ENCODE measurements around the gene EPHB1. TPM values are rescaled to one million over a fixed set of nuclear protein-coding genes. Genes with fewer than 3 reads are reported as not detected.
A peak's percentile ranks its signal among the peaks of the same experiment; 100 is the strongest.

Gene EPHB1
- total RNA-seq, 1 donor from 2014 or later, result 1.9 TPM

- DNase-seq (ENCODE audit: low spot score), result no peak
Measured at GRCh38 chr3:134877788-134878187, 82.7 kb downstream of the EPHB1 start.

GRCh38 chr3:134879990-134880389, 84.9 kb downstream of the EPHB1 start:
- no peak for DNase-seq (ENCODE audit: low spot score)

GRCh38 chr3:134880431-134880830, 85.4 kb downstream of the EPHB1 start:
- DNase-seq (ENCODE audit: low spot score), result peak; percentile 49

- DNase-seq (ENCODE audit: low spot score), result no peak
Measured at GRCh38 chr3:134881305-134881704, 86.2 kb downstream of the EPHB1 start.

- no peak for DNase-seq (ENCODE audit: low spot score)
Measured at GRCh38 chr3:134883697-134884385, 88.8 kb downstream of the EPHB1 start.

GRCh38 chr3:134885877-134886621, 91.0 kb downstream of the EPHB1 start:
- no peak for DNase-seq (ENCODE audit: low spot score)

GRCh38 chr3:134886991-134887390, 91.9 kb downstream of the EPHB1 start:
- no peak for DNase-seq (ENCODE audit: low spot score)

GRCh38 chr3:134887536-134887935, 92.5 kb downstream of the EPHB1 start:
- no peak for DNase-seq (ENCODE audit: low spot score)

- DNase-seq (ENCODE audit: low spot score), result peak; percentile 37
Measured at GRCh38 chr3:134892326-134892725, 97.3 kb downstream of the EPHB1 start.

- peak; percentile 12 for DNase-seq (ENCODE audit: low spot score)
Measured at GRCh38 chr3:134892761-134893160, 97.7 kb downstream of the EPHB1 start.

GRCh38 chr3:134894533-134894932, 99.5 kb downstream of the EPHB1 start:
- peak; percentile 1 for DNase-seq (ENCODE audit: low spot score)

- DNase-seq (ENCODE audit: low spot score), result peak; percentile 26
Measured at GRCh38 chr3:134895181-134895580, 100.1 kb downstream of the EPHB1 start.

GRCh38 chr3:134896141-134896540, 101.1 kb downstream of the EPHB1 start:
- DNase-seq (ENCODE audit: low spot score), result peak; percentile 51

GRCh38 chr3:134896696-134897095, 101.6 kb downstream of the EPHB1 start:
- DNase-seq (ENCODE audit: low spot score), result peak; percentile 79

- peak; percentile 33 for DNase-seq (ENCODE audit: low spot score)
Measured at GRCh38 chr3:134897391-134898141, 102.5 kb downstream of the EPHB1 start.

GRCh38 chr3:134898181-134898754, 103.2 kb downstream of the EPHB1 start:
- peak; percentile 41 for DNase-seq (ENCODE audit: low spot score)

GRCh38 chr3:134899786-134900185, 104.7 kb downstream of the EPHB1 start:
- peak; percentile 62 for DNase-seq (ENCODE audit: low spot score)

GRCh38 chr3:134900482-134900881, 105.4 kb downstream of the EPHB1 start:
- DNase-seq (ENCODE audit: low spot score), result peak; percentile 14

- peak; percentile 37 for DNase-seq (ENCODE audit: low spot score)
Measured at GRCh38 chr3:134901461-134901860, 106.4 kb downstream of the EPHB1 start.

- peak; percentile 28 for DNase-seq (ENCODE audit: low spot score)
Measured at GRCh38 chr3:134903837-134904236, 108.8 kb downstream of the EPHB1 start.

- DNase-seq (ENCODE audit: low spot score), result peak; percentile 81
Measured at GRCh38 chr3:134904241-134904771, 109.2 kb downstream of the EPHB1 start.
